AG04449 (cell line): ENCODE measurements around the gene GLS.
A peak's percentile ranks its signal among the peaks of the same experiment; 100 is the strongest.

Experiments
- CTCF ChIA-PET: fragments of 350-600 bp; formaldehyde crosslinking; extraction: SDS; loops from one replicate; lab custom pipeline; 2021; ENCODE audit warnings: antibody characterized with exemption; lab: Yijun Ruan, JAX
- POLR2A ChIA-PET: fragments of 400-600, 350-600 bp; formaldehyde crosslinking; extraction: SDS; loops from one replicate; lab custom pipeline; 2020; ENCODE audit warnings: antibody characterized with exemption, inconsistent platforms; lab: Yijun Ruan, JAX
- DNase-seq: peaks from one replicate; pipeline ENCODE4 v3.0.0-alpha.2; 2010; ENCODE audit warnings: low read depth, low spot score
- H3K4me3 ChIP-seq: 2 replicates; pipeline ENCODE4 v1.5.1; 2011; ENCODE audit warnings: low read depth, mild to moderate bottlenecking, control low read depth, low read length
- CTCF ChIP-seq: IDR thresholded peaks from one replicate; pipeline ENCODE4 v1.5.1; 2011; ENCODE audit warnings: mild to moderate bottlenecking, moderate library complexity, low read length, control low read depth, inconsistent platforms; ENCODE audit not compliant: insufficient read depth; ENCODE audit errors: missing control alignments

Gene GLS

GRCh38 chr2:190891889-190892288 lies 11.3 kb downstream of the GLS start:
- DNase-seq, result no peak
- POLR2A ChIA-PET, result interaction anchor here (3.5 kb wide), 1 partner anchor 10 kb away, joined by 9 read pairs; the partner anchor contains the start of gene GLS
- no peak overlapping the region for H3K4me3 ChIP-seq
- CTCF ChIA-PET, result interaction anchor here (1.5 kb wide), 1 partner anchor 9 kb away, joined by 4 read pairs; no protein-coding TSS in a partner anchor
- no peak for TF ChIP-seq CTCF

GRCh38 chr2:190893157-190893556 lies 12.5 kb downstream of the GLS start:
- no peak for DNase-seq
- H3K4me3 ChIP-seq, result no peak overlapping the region
- ChIA-PET POLR2A (interaction anchor here (0.7 to 3.5 kb wide), 3 partner anchors 12 to 80 kb away, joined by 4 to 9 read pairs (median 4); partner anchors contain the start of gene GLS), CTCF (interaction anchor here (0.9 to 1.5 kb wide), 3 partner anchors 9 to 43 kb away, joined by 3 to 9 read pairs (median 4); no protein-coding TSS in a partner anchor)
- no peak for TF ChIP-seq CTCF

DNA sequence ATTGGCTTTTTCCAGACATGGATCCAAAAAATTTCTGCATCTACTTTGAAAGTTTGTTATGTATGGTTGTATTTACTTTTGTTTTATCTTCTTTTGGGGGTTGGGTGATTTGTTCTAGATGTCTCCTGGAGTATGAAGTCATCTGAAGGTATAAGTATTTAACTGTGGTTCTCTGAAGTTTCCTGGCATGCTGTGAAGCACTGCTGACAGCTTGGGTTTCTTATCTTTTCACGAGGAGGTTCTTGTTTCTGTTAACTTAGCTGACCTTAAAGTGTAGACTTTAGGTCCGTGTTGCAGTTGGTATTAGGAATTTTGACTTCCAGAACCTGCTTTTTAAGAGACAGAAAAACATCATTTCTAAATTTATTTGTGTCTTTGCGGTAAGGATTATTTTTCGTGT lies 15.9 kb downstream of the GLS start:
- no peak for TF ChIP-seq CTCF
- no peak for DNase-seq
- ChIA-PET CTCF (no interaction called here), POLR2A (no interaction called here)
- no peak overlapping the region for H3K4me3 ChIP-seq

- DNase-seq, result no peak
- ChIA-PET CTCF (interaction anchor here (0.8 kb wide), 1 partner anchor 46 kb away, joined by 3 read pairs; no protein-coding TSS in a partner anchor), POLR2A (interaction anchor here (0.7 to 1.0 kb wide), 2 partner anchors 19 to 23 kb away, joined by 3 to 4 read pairs; partner anchors contain the start of gene GLS)
- TF ChIP-seq CTCF, result no peak
- no peak overlapping the region for H3K4me3 ChIP-seq
These were observed 23.3 kb downstream of the GLS start for GRCh38 chr2:190903693-190904450.

DNA sequence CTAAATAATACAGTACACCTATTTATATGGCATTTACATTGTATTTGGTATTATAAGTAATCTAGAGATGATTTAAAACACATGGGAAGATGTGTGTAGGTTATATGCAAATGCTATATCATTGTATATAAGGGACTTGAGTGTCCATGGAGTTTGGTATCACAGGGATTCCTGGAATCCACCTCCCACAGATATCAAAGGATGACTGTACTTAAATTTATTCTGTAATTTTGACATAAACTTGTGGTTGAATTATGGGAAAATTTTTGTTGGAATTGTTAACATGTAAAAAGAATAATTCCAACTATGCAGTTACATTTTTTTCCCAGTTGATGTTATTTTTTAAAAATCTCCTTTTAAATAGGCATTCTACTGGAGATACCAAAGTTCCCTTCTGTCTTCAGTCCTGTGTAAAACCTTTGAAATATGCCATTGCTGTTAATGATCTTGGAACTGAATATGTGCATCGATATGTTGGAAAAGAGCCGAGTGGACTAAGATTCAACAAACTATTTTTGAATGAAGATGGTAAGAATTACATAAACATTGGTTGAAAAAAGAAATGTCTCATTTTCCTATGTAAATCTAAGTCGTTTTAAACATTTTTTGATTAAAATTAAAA lies 24.1 kb downstream of the GLS start:
- ChIA-PET POLR2A (no interaction called here), CTCF (no interaction called here)
- no peak for TF ChIP-seq CTCF
- peak; percentile 69 for DNase-seq
- no peak overlapping the region for H3K4me3 ChIP-seq

DNA sequence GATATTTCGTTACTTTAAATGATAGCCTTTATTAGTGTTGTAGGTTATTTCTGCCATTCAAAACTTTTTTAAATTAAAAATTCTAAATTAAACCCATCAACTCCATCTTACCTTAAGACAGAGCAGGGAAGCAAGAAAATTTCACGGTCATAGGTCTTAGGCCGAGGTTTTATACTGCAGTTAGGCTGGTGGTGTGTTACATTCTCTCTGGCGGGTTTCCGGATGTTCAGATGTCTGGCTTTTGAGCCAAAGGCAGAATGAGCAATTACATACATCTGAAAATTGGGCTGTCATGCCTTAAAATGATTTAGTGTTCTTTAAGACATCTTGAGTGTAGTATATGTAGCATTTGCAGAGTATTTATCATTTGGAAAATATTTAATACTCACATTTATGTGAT lies 27.9 kb downstream of the GLS start:
- no peak overlapping the region for H3K4me3 ChIP-seq
- TF ChIP-seq CTCF, result no peak
- DNase-seq, result no peak
- POLR2A ChIA-PET, result no interaction called here
- CTCF ChIA-PET, result no interaction called here
